Stimulated activated memory B cell treated with anti-CD40 and anti-IgM and Interleukin-4, amounts not matched to agents 10 μg/mL and 1 μg/mL and 100 μg/mL, for 72 hours (primary cell): Measurements from ENCODE around the gene IL17REL.

ENCODE experiments used
- ATAC-seq: fragments of 150-1000 bp; cut with Tn5 transposase; 2 replicates; pipeline ENCODE4 v1.10.0; 2021
- H3K27ac Mint-ChIP-seq: one replicate; pipeline ENCODE4 v1.8.0; 2022; ENCODE audit warnings: mild to moderate bottlenecking, mixed read lengths
- H3K27me3 Mint-ChIP-seq: one replicate; pipeline ENCODE4 v1.8.0; 2022; ENCODE audit warnings: mixed read lengths
- H3K36me3 Mint-ChIP-seq: one replicate; pipeline ENCODE4 v1.8.0; 2022; ENCODE audit warnings: mixed read lengths
- H3K4me1 Mint-ChIP-seq: one replicate; pipeline ENCODE4 v1.8.0; 2022; ENCODE audit warnings: mixed read lengths
- H3K4me3 Mint-ChIP-seq: one replicate; pipeline ENCODE4 v1.8.0; 2022; ENCODE audit warnings: mild to moderate bottlenecking, moderate library complexity, mixed read lengths
- H3K9me3 Mint-ChIP-seq: one replicate; pipeline ENCODE4 v1.8.0; 2022; ENCODE audit warnings: mixed read lengths

Gene IL17REL

DNA sequence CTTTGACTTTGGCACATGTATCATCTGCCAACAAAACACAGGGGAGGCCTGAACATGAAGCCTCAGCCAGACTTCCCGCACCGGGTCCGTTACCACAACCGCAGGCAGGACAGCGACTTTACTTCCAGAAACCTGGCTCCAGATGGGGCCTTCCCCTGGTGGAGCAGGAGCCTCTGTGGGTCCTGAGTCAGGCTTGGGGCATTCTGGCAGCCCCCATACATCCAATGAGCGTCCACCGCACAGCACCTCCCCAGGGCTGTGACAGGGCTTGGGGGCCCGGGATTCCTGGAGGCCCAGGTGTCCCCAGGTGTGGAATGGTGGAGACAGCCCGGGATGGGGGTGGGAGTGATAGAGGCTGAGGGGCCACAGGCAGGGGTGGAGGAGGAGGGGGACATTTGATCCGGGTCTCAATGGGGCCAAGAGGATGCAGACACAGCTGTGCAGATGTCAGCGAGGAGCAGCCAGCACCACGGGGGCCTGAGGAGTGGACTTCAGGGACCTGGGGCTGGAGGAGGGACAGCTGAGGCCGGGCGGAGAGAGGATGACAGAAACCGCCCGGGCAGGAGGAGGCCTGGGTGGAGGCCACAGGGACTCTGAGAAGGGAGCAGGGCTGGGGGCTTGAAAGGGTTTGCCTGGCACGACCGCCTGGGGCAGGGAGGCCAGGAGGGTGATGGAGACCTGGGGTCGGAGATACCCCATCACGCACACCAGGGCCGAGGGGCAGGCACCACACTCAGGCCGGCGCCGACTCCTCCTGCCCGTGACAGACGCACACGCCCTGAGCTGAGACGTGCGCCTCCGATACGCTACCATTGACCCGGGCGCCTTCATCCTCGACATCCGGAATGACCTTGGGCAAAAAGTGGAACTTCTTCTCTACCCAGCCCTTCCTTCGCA lies 37.0 kb upstream of the IL17REL start:
- Mint-ChIP-seq H3K4me3 (no peak overlapping the region), H3K4me1 (peaks cover 14% of the 10 kb centered on the region), H3K27ac (no peak overlapping the region), H3K9me3 (peaks cover 4% of the 10 kb centered on the region), H3K36me3 (no peaks in the 10 kb centered on the region), H3K27me3 (peaks cover 71% of the 10 kb centered on the region)
- ATAC-seq = no peak

DNA sequence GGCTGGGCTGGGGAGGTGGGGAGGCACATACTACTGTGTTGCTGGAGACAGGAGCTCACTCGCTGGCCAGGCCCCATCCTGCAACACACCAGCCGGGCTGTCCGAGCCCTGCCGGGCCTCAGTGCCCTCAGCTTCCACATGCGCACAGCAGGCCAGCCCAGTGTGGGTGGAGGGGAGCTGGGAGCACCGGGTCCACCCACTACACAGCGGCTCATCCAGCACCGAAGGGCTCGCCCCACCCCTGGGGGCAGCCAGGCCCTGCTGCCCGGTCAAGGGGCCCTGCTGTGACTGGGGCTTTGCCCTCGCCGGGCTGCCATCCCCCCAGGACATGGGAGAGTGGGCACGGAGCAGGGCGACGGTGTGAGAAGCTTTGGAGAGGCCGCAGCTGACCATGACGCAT lies 36.3 kb upstream of the IL17REL start:
- Mint-ChIP-seq H3K27me3 (peaks cover 71% of the 10 kb centered on the region), H3K27ac (no peak overlapping the region)

DNA sequence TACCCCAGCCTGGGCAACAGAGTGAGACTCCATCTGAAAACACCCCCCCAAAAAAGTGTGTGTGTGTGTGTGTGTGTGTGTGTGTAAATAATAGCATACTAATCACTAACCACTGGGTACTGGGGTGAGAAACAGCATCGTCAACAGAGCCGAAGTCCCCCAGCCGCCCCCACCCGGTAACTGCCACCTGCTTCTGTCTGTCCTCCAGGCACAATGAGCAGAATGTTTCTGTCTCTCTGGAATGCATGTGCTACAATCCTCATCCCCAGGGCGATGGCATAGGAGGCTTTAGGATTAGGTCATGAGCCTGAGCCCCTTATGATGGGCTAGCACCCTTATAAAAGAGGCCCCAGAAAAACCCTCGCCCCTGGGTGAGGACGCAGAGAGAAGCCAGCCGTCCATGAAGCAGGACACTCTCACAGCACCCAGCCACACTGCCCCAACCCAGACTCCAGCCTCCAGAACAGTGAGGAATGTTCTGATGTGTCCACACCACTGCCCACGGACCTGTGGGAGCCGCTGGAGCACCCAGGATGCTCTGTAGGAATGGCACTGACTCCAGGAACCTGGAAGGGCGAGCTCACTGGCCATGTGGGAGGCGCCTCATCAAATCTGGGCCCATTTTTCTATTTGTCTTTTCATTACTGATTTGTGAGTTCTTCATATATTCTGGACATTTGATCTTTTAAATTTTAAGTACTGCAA lies 35.6 kb upstream of the IL17REL start:
- Mint-ChIP-seq H3K27ac (no peak overlapping the region), H3K36me3 (no peaks in the 10 kb centered on the region), H3K27me3 (peaks cover 71% of the 10 kb centered on the region), H3K4me1 (peaks cover 7% of the 10 kb centered on the region), H3K4me3 (no peak overlapping the region), H3K9me3 (peaks cover 4% of the 10 kb centered on the region)
- ATAC-seq = no peak

More for the DNA sequence above, 36.3 kb upstream of the IL17REL start:
- Mint-ChIP-seq H3K9me3 (peaks cover 2% of the 10 kb centered on the region), H3K4me1 (peaks cover 10% of the 10 kb centered on the region), H3K36me3 (no peaks in the 10 kb centered on the region), H3K4me3 (no peak overlapping the region)
- ATAC-seq = no peak

DNA sequence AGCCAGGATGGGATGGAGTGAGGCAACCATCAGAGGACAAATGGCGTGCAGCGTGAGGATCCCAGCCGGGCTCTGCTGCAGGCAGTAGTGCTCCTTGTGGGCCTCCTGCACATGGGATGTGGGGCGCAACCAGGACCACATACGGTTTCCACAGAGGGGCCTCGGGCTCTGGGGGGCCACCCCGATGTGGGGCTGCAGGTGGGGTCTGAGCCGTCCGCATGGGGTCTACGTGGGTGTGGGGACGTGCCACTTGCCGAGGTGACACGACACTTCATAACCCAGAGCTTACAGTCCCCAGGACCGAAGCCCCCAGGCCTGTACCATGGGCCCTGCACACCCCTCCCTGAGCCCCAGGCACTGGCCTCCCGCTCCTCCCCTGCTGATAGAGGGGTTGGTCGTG lies 34.8 kb upstream of the IL17REL start:
- ATAC-seq = no peak
- Mint-ChIP-seq H3K27me3 (peaks cover 71% of the 10 kb centered on the region), H3K27ac (no peak overlapping the region), H3K9me3 (peaks cover 5% of the 10 kb centered on the region), H3K4me3 (no peak overlapping the region), H3K36me3 (no peaks in the 10 kb centered on the region), H3K4me1 (peaks cover 7% of the 10 kb centered on the region)

DNA sequence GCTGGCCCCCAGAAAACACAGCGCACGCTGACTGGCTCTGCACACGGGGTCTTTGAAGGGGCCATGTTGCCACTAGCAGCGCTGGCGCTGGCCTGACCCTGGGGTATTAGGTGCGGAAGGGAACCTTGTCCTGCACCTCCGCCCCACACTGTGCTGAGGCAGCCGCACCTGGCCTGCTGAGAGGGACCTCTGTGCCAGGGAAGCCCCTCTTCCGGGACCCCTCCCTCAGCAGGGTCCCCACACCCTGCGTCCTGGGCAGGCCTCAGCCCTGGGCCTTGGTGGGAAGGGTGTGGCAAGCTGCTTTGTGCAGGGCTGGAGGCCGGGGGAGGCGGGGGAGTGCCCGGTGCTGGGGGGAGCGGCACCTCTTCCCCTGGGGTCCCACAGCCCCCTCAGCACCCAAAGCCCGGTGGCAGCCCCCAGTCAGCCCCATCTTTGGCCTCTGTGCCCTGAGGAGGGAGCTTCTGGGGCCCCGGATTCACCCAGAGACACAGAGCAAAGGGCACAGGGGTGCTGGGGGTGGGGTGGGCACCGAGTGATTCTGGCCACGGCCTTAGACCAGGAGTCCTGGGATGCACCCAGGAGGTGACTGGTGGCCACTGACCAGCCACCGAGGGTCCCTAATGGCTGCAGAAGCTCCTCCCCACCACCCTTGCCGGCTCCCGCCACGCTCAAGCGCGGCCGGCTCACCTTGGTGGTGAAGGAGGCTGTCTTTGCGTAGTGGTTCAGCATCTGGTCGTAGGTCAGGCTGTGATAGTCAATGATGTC lies 34.1 kb upstream of the IL17REL start:
- H3K4me3 Mint-ChIP-seq = no peak overlapping the region
- peaks cover 5% of the 10 kb centered on the region for H3K9me3 Mint-ChIP-seq
- no peaks in the 10 kb centered on the region for H3K36me3 Mint-ChIP-seq
- peaks cover 71% of the 10 kb centered on the region for H3K27me3 Mint-ChIP-seq
- H3K4me1 Mint-ChIP-seq = peaks cover 7% of the 10 kb centered on the region
- no peak overlapping the region for H3K27ac Mint-ChIP-seq
- no peak for ATAC-seq

DNA sequence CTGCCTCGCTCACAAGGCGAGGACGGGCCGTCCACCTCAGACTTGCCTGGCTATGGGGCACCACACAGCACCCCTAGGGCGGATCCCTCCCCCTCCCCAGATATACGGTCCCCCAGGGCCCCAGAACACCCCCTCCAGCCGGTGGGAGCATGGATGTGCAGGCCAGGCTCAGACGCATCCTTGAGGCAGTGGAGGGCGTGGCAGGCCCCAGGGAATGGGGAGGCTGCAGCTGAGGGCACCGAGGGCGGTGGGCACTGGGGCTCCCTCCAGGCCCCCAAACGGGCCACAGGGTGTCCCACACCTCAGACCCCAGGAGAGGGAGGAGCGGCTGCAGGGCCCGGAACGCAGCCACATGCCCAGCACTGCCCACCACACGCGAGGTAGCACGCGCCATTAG lies 33.5 kb upstream of the IL17REL start:
- peak; percentile 42 for ATAC-seq
- Mint-ChIP-seq H3K27me3 (peaks cover 71% of the 10 kb centered on the region), H3K4me1 (peaks cover 7% of the 10 kb centered on the region), H3K9me3 (peaks cover 5% of the 10 kb centered on the region), H3K4me3 (no peak overlapping the region), H3K36me3 (no peaks in the 10 kb centered on the region), H3K27ac (no peak overlapping the region)

DNA sequence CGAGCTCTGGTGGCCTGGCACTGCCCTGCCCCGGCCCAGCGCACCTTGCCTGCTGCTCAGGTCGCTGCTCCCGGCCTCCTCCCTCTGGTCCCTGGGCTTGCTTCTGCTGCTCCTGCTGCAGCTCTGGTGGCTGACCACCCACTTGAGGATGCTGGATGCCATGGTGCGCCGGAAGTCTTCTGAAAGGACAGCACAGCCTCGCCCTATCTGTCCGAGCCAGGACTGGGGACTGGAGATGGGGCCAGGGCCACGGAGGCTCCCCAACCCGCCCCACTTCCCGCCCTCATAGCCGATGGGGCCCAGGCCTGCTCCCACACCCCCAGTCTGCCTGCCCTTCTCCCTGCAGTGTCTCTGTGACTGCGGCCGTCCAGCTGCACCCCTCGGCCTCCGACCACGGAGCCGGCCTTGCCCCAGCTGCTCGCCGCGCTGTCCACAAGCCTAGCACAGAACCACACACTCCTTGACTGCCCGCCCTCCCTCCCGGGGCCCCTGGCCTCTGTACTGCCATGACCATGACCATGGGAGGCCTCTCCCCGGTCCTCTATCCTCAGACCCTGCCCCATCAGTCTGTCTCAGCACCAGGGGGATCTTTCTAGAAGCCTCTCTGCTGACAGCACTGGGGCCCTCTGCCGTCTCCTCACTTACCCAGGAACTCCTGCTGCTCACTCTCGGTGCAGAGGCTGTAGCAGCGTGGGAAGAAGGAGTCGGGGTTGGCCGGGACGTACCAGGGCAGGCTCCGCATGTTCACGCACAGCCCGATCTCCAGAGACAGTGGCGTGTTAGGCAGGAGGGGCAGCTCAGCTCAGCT lies 32.9 kb upstream of the IL17REL start:
- H3K27me3 Mint-ChIP-seq = peaks cover 68% of the 10 kb centered on the region
- peaks cover 5% of the 10 kb centered on the region for H3K9me3 Mint-ChIP-seq
- no peak overlapping the region for H3K4me3 Mint-ChIP-seq
- no peaks in the 10 kb centered on the region for H3K36me3 Mint-ChIP-seq
- H3K4me1 Mint-ChIP-seq = peaks cover 7% of the 10 kb centered on the region
- no peak for ATAC-seq
- H3K27ac Mint-ChIP-seq = no peak overlapping the region

DNA sequence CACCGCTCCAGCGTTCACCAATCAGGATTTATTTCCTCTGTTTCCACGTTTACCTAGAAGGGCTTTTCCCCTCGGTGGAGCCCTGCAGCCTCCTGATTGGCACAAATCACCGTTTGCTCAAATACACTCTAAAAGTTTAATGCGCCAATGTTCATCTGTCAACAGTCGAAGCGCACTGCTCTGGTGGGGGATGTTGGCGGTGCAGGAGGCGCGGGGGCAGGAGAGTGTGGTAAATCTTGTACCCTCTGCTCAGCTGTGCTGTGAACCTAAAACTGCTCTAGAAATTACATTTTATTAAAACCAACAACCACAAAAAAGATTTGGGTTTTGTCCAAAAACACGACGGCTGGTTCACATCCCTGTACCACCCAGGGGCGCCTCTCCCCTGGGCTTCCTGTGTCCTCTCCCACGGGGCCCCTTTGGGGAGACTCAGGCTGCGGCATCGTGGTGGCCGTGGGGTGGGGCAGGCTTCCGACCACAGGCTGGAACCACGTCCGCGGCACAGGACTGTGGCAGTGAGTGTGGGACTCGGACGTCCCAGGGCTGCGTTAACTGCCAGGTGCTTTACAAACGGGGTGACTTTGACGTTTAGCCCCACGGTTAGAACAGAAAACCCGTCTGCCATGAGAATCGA lies 32.0 kb upstream of the IL17REL start:
- ATAC-seq = no peak

DNA sequence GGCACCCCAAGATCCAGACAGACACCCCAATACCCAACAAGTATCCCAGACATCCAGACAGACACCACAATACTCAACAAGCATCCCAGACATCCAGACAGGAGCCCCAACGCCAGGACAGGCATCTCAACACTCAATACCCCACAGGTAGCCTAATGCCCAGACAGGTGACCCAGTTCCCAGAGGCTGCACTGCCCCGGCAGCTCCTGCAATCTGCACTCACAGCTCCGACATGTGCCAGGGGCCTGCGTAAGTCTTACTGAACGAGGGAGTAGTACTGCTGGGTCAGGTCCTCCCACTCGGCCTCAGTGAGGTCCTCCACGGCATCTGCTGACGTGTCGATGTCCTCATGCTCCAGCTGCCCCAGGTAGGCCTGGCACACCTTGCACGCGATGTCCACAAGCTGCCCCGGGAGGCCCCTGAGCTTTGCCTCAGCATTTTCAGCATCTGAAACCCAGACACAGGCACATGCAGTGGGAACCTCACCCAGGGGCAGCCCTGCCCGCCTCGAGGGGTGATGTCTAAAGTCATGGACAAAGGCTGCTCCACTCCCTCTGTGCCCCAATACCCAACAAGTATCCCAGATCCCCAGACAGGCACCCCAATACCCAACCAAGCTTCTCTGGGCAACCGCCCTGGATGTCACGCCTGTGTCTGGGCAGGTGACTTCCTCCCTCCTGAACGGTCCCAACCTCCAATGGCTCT lies 28.9 kb upstream of the IL17REL start:
- Mint-ChIP-seq H3K27me3 (peaks cover 54% of the 10 kb centered on the region), H3K4me1 (peaks cover 7% of the 10 kb centered on the region), H3K9me3 (peaks cover 12% of the 10 kb centered on the region), H3K4me3 (no peak overlapping the region), H3K27ac (no peak overlapping the region), H3K36me3 (no peaks in the 10 kb centered on the region)
- ATAC-seq = no peak

More for the DNA sequence above, 32.0 kb upstream of the IL17REL start:
- no peak overlapping the region for H3K4me3 Mint-ChIP-seq
- H3K36me3 Mint-ChIP-seq = no peaks in the 10 kb centered on the region
- H3K27ac Mint-ChIP-seq = no peak overlapping the region
- peaks cover 7% of the 10 kb centered on the region for H3K4me1 Mint-ChIP-seq
- H3K9me3 Mint-ChIP-seq = peaks cover 5% of the 10 kb centered on the region
- H3K27me3 Mint-ChIP-seq = peaks cover 61% of the 10 kb centered on the region

DNA sequence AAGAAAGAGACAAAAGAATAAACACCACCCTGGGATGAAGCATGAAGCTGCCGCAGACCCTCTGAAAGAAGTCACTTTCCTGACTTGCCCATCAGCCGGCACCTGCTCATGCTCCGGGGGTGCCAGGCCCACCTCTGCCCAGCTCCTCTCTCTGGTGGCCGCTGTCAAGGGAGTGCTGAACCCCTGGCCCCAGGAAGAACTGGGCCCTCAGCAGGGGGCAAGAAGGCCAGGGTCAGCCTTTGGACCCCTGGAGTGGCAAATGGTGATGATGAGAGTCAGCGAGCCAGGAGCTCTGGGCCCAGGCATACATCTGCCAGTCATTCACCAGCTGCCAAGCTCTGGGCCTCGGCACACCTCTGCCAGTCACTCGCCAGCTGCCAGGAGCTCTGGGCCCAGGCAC lies 28.2 kb upstream of the IL17REL start:
- Mint-ChIP-seq H3K27ac (no peak overlapping the region), H3K4me3 (no peak overlapping the region), H3K27me3 (peaks cover 50% of the 10 kb centered on the region), H3K36me3 (no peaks in the 10 kb centered on the region), H3K9me3 (peaks cover 12% of the 10 kb centered on the region), H3K4me1 (peaks cover 7% of the 10 kb centered on the region)
- no peak for ATAC-seq

DNA sequence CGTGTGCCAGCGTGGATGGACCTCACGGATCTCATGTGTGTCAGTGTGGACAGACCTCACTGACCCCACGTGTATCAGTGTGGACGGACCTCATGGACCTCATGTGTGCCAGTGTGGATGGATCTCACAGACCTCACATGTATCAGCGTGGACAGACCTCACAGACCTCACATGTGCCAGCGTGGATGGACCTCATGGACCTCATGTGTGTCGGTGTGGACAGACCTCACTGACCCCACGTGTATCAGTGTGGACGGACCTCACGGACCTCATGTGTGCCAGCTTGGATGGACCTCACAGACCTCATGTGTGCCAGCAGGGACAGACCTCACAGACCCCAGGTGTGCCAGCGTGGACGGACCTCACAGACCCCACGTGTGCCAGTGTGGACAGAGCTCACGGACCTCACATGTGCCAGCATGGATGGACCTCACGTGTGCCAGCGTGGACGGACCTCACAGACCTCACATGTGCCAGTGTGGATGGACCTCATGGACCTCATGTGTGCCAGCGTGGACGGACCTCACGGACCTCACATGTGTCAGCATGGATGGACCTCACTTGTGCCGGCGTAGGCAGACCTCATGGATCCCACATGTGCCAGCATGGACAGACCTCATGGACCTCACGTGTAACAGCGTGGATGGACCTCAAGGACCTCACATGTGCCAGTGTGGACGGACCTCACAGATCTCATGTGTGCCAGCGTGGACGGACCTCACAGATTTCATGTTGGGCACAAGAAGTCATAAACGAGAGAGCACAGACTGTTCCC lies 27.3 kb upstream of the IL17REL start:
- H3K9me3 Mint-ChIP-seq = peaks cover 12% of the 10 kb centered on the region
- H3K4me1 Mint-ChIP-seq = peaks cover 10% of the 10 kb centered on the region
- ATAC-seq = no peak
- H3K27me3 Mint-ChIP-seq = peaks cover 50% of the 10 kb centered on the region
- H3K27ac Mint-ChIP-seq = no peak overlapping the region
- H3K36me3 Mint-ChIP-seq = no peaks in the 10 kb centered on the region
- H3K4me3 Mint-ChIP-seq = no peak overlapping the region

DNA sequence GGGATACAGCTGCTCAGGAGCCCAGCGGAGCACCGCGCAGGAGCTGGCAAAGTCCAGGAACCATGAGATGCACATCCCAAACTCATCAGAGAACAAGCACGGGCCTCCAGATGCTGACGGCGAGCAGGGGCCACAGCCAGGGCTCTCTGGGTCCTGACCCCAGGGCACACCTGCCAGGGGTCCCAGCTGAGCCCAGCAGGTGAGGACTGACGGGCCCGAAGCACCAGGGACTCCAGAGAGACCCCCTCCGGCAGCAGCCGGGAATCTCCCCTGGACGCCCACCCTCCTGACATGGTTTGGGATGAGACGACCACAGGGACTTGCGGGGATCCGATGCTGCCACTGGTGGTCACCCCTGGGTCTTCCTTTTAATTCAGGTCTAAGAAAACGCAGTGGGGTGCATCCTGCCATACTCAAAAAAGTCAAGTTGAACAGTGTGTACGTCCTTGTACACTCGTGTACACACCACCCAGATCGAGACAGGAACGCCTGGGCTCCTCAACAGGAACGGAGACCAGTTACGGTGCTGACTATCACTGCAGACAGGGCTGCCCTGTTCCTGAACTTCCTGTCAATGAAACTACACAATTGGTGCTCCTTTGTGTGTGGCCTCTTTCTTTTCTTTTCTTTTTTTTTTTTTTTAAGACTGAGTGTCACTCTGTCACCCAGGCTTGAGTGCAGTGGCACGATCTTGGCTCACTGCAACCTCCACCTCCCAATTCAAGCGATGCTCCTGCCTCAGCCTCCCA lies 23.6 kb upstream of the IL17REL start:
- H3K4me1 Mint-ChIP-seq = peaks cover 11% of the 10 kb centered on the region
- peaks cover 7% of the 10 kb centered on the region for H3K9me3 Mint-ChIP-seq
- peaks cover 50% of the 10 kb centered on the region for H3K27me3 Mint-ChIP-seq
- H3K27ac Mint-ChIP-seq = no peak overlapping the region
- ATAC-seq = no peak
- H3K36me3 Mint-ChIP-seq = no peaks in the 10 kb centered on the region
- no peak overlapping the region for H3K4me3 Mint-ChIP-seq
